Lower leg skin (tissue), 3 donors: Measurements from ENCODE around the gene BARHL1.

Source experiments
- CTCF ChIP-seq, 3 donors: fragments of 450-650 bp; IDR thresholded peaks; one replicate each; pipeline ENCODE4 v1.5.1; 2016; ENCODE audit warnings: antibody characterized with exemption in 3 of 3, mild to moderate bottlenecking in 3 of 3, moderate library complexity in 2 of 3
- POLR2A ChIP-seq, 2 donors: fragments of 450-650 bp; IDR thresholded peaks; one replicate each; pipeline ENCODE4 v1.6.1; 2016 to 2017; ENCODE audit warnings: antibody characterized with exemption in 2 of 2, mild to moderate bottlenecking in 1 of 2, moderate library complexity in 1 of 2

DNA sequence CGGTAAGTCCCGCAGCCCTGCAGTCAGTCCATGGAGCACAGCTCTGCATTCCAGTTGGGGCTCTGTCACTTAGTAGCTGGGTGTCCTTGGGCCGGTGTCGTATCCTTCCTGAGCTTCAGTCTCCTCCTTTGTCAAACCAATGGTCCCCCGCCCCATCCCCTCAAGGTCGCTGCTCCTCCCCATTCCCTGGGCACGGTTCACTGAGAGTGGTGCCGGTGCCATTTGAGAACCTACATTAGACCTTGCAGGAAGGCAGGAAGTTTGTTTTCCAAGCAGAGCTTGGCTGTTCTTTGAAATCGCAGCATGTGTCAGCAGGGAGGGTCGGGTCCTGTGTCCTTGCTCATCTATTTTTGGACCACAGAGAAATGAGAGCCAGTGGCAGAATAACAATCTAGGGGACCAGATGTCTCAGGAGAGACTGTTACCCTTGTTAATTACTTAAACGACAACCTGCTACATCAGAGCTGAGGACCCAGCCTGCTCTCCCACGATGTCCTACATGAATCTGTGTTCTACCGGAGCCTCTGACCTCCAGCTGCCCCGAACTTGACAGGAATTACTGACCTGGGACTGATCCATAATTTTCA lies 21.7 kb upstream of the BARHL1 start:
- no peak for TF ChIP-seq CTCF (IDR thresholded peaks at IDR 0.05)
- TF ChIP-seq POLR2A (IDR thresholded peaks at IDR 0.05): no peak
